GM18511 (cell line): ENCODE measurements around the gene MTCL1.

Experiments
- ATAC-seq: cut with Tn5 transposase; IDR thresholded peaks from one replicate; pipeline ENCODE4 v1.9.1; 2021; ENCODE audit warnings: mild to moderate bottlenecking, moderate library complexity; ENCODE audit not compliant: unreplicated experiment

The MTCL1 gene

DNA sequence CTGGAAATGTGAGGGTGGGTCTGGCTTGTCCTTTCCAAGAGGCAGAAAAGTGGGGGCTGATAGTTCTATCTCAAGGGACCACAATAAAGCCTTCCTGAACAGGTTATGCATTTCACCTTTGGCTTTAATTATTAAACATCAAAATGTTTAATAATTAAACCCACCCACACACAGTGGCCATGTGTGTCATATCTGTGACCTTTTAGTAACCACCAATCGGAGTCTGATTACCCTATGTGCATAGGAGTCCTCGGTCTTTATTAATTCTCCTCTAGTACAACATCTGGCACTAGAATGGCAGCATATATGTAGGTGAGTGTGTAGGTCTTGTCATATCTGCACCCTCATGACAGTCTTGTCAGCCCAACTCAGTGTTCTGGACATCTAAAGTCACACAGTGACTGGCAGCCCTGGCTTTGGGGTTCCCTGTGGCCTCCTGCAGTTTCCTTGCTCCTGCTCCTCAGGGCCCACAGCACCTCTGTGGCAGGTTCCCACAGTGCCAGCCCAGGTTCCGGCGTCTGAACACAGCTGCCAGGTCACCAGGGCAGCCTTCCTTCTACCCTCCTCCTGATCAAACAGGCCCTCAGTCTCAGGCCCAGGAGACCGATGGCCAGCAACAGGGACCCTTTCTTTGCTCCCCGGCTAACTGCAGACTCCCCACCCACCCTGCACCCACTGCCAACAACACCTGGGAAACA lies 100.9 kb downstream of the MTCL1 start:
- ATAC-seq, result no peak

DNA sequence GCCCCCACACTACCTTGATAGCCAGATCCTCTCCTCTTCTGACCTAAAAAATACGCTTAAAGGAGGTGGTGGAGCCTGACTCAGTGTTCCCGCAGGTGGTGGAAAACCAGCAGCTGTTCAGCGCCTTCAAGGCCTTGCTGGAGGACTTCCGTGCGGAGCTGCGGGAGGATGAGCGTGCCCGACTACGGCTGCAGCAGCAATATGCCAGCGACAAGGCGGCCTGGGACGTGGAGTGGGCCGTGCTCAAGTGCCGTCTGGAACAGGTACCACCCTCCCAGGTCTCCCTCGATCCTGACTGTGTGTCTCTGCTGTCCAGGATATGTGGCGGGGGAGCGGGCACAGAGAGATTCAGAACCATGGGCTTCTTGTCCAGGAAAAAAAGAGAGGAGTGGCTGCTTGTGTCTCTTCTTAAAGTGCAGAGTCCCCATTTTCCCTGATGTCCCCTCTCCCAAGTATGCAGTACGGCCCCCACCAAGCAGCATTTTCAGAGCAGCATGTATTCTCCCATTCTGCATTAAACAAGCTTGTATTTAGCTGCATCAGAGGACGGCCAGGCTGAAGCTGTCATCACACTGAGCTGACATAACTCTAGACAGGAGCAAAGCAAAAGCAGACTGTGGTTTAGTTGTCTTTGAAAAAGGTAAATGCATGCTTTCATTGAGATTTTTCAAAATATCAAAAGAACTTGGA lies 101.6 kb downstream of the MTCL1 start:
- no peak for ATAC-seq

DNA sequence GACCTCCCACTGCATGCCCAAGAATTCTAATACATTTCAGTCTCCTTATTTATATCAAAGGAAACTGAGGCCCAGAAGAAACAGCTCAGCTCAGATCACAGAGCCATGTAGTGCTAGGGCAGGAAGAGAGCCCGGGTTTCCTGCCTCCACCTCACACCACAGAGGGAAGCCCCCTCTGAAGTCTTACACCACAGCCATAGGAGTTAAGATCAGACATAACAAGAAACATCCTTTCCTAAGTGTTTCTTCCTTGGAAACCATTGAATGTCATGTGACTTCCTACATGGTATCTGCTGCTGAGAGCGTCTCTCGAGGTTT lies 102.1 kb downstream of the MTCL1 start:
- no peak for ATAC-seq

DNA sequence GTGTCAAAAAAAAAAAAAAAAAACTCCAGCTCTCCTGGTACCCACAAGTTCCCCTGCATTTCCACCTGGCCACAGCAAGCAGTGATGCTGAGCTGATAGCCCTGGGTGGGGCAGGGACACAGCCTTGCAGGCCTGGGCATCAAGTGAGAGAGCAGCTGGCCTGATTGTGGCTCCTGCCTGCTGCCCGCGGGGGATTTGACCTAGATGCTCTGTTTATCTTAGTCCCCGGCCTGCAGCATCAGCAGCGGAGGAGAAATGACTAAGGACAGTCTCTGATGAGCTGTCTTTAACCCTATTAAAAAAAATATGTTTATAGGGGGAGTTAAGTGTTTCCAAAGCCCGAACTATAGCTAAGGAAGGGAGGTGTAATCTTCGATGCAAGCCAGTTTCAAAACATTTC lies 102.6 kb downstream of the MTCL1 start:
- ATAC-seq, result no peak

GRCh38 chr18:8809514-8809913 lies 104.2 kb downstream of the MTCL1 start:
- no peak for ATAC-seq

DNA sequence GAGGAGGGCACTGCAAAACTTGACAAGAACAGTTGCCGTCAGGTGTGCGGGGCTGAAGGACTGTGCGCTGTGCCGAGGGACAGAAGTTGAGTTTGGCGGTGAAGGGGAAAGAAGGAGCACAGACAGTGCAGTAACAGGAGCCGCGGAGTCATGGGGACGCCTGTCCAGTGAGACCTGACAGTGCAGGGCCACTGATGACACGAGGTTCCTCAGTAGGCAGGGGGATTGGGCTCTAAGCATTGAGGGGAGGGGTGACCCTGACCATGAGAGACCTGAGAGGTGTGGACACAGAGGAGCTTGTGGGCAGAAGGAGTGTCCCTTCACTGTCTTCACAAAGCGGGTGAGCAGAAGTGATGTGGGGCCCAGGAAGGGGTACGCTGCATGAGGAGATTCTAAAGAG lies 104.8 kb downstream of the MTCL1 start:
- no peak for ATAC-seq

GRCh38 chr18:8811115-8811514 lies 105.8 kb downstream of the MTCL1 start:
- ATAC-seq, result no peak

DNA sequence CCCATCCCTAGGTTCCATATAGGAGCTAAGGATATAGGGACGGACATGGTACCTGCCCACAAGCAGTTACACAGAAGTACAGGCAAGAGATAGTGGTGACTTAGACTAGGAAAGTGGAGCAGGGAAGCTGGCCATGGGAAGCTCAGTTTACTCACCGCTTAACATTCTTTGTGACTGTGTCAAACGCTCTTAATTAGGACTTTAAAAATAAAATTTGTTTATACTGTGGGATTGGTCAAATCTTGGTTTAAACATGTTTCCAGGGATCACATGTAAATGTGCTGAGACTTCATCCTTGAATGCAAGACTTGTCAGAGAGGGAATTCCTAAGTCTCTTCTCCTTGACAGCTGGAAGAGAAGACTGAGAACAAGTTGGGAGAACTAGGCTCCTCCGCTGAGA lies 107.3 kb downstream of the MTCL1 start:
- ATAC-seq, result no peak

GRCh38 chr18:8813611-8814010 lies 108.3 kb downstream of the MTCL1 start:
- no peak for ATAC-seq

DNA sequence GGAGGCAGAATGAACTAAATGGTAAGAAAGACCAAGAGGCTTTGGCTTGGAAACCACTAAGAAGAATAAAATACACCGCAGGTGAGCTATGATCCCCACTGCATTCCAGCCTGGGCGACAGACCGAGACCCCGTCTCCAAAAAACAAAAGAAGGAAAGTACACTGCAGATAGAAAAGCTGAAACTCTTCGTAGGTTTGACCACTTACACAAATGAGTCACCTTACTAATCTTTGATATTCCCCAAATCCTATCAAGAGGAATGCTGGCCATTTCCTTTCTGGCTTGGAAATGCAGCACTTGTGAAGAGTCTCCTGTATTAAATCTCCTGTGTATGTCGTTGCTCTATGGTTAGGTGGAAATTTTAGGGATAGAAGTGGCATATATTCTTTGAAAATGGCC lies 108.8 kb downstream of the MTCL1 start:
- ATAC-seq, result no peak

- no peak for ATAC-seq
Observed at GRCh38 chr18:8816220-8816619, 110.9 kb downstream of the MTCL1 start.

DNA sequence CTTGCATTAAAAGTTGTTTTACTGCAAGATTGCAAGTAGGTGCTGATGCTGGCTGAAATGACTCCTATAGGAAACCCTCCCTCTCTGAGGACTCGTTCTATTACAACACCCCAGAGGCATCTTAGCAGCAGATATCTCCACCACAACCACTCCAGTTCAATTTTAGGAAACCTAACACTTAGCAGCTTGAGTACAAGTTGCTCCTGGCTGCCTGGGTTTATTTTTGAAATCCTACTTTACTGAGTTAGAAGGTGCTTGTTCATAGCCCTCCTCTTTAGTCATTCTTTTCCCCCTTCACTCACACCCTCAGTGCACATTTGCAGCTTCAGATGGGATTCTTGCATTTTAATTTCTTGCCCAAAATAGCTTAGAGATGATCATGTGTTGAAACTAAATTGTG lies 111.5 kb downstream of the MTCL1 start:
- ATAC-seq, result no peak

- ATAC-seq, result no peak
Observed at GRCh38 chr18:8818982-8819381, 113.6 kb downstream of the MTCL1 start.

- ATAC-seq, result no peak
Observed at GRCh38 chr18:8820396-8821082, 115.2 kb downstream of the MTCL1 start.

DNA sequence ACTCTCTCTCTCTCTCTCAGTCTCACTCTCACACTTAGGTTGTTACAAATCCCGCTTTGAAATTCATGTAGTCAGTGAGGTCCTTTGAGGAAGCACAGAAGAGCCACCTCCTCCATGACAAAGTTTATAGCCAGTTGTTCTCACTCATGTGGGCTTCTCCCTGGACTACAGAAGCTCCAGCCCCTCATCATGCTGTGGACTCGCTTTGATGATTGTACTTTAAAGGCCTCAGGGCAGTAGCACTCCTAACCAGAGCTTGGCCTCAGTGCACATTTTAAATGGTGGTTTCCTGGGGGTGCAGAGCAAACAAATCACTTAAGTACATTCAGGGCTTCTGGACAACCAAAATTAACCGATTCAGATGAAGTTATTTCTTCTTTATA lies 115.7 kb downstream of the MTCL1 start:
- ATAC-seq, result no peak

GRCh38 chr18:8821531-8821930 lies 116.2 kb downstream of the MTCL1 start:
- no peak for ATAC-seq

GRCh38 chr18:8822643-8823042 lies 117.3 kb downstream of the MTCL1 start:
- ATAC-seq, result no peak

DNA sequence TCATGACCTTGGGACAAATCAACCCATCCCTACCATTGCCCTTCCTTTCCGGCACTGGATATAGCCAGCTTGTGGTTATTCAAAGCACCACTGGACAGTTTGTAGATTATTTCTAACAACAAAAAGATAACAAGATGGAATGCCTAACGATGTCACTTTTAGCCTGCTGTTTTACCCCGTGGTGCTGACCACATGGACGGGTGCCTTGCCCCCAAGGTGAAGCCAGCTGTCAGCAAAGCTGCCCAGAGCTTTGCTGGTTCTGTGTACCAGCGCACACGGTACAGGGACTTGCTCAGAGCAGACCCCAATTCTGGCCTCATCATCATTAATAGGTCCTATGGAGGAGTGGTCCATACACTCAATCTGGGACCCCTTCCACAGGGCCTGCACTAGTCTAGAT lies 118.2 kb downstream of the MTCL1 start:
- ATAC-seq, result no peak

- no peak for ATAC-seq
Observed at GRCh38 chr18:8824846-8825245, 119.5 kb downstream of the MTCL1 start.

- ATAC-seq, result no peak
Observed at GRCh38 chr18:8825273-8825672, 119.9 kb downstream of the MTCL1 start.

DNA sequence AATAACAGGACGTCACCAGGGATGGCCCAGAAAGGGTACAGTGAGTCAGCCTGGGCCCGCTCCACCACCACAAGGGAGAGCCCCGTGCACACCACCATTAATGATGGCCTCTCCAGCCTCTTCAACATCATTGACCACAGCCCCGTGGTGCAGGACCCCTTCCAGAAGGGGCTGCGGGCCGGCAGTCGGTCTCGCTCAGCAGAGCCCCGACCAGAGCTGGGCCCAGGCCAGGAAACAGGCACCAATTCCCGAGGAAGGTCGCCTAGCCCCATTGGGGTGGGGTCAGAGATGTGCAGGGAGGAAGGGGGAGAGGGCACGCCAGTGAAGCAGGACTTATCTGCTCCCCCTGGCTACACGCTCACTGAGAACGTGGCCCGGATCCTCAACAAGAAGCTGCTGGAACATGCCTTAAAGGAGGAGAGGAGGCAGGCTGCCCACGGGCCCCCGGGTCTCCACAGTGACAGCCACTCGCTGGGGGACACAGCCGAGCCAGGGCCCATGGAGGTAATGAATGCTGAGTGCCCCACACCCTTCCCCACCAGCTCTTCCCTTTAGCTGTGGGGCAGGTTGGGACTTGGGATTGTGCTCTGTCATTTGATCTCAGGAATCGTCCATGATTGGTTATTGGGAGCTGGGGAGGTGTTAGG lies 120.5 kb downstream of the MTCL1 start:
- no peak for ATAC-seq

GRCh38 chr18:8826514-8826913 lies 121.2 kb downstream of the MTCL1 start:
- no peak for ATAC-seq
